HUES64 (cell line): Measurements from ENCODE around the gene MISP.
"Not testable (repeated sequence)": the region's sequence is repeated elsewhere in the genome, so short reads cannot be mapped to it uniquely, and the experiment has no call there.

Source experiments
- H3K27ac ChIP-seq: 2 replicates; pipeline ENCODE4 v1.7.0; 2013; ENCODE audit warnings: low read depth, low read length, inconsistent platforms
- H3K27me3 ChIP-seq: 2 replicates; pipeline ENCODE4 v1.6.1; 2013; ENCODE audit warnings: mild to moderate bottlenecking, low read length; ENCODE audit not compliant: insufficient read depth
- H3K36me3 ChIP-seq: 2 replicates; pipeline ENCODE4 v1.6.1; 2013; ENCODE audit warnings: mild to moderate bottlenecking, low read length; ENCODE audit not compliant: insufficient read depth
- H3K4me1 ChIP-seq: 2 replicates; pipeline ENCODE4 v1.6.1; 2013; ENCODE audit warnings: mild to moderate bottlenecking, low read length, moderate library complexity; ENCODE audit not compliant: insufficient read depth
- H3K4me3 ChIP-seq: 2 replicates; pipeline ENCODE4 v1.5.1; 2013; ENCODE audit warnings: mild to moderate bottlenecking, low read length, moderate library complexity
- H3K9ac ChIP-seq: 2 replicates; pipeline ENCODE4 v1.6.1; 2013; ENCODE audit warnings: mild to moderate bottlenecking, low read depth, low read length
- H3K9me3 ChIP-seq: 2 replicates; pipeline ENCODE4 v1.6.1; 2013; ENCODE audit warnings: low read depth, low read length; ENCODE audit not compliant: insufficient read depth
- WGBS: fragments of 150-250, 120-280 bp; methylation state at CpG from one replicate; pipeline ENCODE4 v1.1.7; 2013; ENCODE audit warnings: missing lambda C conversion rate; 5-methylcytosine and 5-hydroxymethylcytosine counted together

Gene MISP

GRCh38 chr19:726993-727956 lies 23.6 kb upstream of the MISP start:
- no peak overlapping the region for H3K4me3 ChIP-seq
- 87% methylated on average over 43 of the region's 43 CpGs for WGBS
- H3K36me3 ChIP-seq, result no peaks in the 10 kb centered on the region
- no peaks in the 10 kb centered on the region for H3K9me3 ChIP-seq
- no peak overlapping the region for H3K9ac ChIP-seq
- H3K4me1 ChIP-seq, result no peaks in the 10 kb centered on the region
- no peaks in the 10 kb centered on the region for H3K27me3 ChIP-seq
- H3K27ac ChIP-seq, result no peak overlapping the region

DNA sequence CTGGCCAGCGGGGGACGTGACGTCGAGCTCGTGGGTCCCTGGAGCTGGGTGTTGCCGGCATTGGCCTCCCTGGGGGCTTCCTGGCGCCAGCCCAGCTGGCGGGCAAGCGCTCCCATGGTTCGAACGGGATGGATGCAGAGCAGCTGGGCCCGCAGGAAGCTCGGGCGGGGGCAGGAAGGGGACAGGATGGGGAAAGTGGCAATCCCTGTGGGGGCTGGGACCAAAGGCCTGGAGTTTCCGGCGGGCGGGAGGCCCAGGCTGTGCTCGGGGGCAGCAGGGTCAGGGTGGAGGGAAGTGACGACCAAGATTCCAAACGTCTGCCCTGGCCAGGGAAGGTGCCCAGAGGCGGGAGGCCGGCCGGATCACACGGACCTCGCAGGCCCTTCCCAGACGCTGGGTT lies 22.9 kb upstream of the MISP start:
- Histone ChIP-seq H3K9me3 (no peaks in the 10 kb centered on the region), H3K27ac (no peak overlapping the region), H3K4me1 (no peaks in the 10 kb centered on the region), H3K4me3 (no peak overlapping the region), H3K36me3 (no peaks in the 10 kb centered on the region), H3K27me3 (no peaks in the 10 kb centered on the region), H3K9ac (no peak overlapping the region)
- 85% methylated on average over 26 of the region's 26 CpGs for WGBS

DNA sequence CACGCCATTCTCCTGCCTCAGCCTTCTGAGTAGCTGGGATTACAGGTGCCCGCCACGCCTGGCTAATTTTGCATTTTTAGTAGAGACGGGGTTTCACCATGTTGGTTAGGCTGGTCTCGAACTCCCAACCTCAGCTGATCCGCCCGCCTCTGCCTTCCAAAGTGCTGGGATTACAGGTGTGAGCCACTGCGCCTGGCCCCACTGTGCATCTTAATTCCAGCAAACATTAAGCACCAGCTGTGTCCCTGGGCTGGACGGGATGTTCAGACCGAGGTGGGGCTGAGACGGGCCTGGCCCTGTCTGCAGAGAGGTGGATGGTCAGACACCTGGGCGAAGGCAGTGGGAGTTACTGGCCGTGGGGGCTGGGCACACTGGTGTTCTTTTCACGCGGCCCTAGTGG lies 21.3 kb upstream of the MISP start:
- H3K9ac ChIP-seq, H3K36me3 ChIP-seq, H3K9me3 ChIP-seq, H3K4me3 ChIP-seq, H3K4me1 ChIP-seq, H3K27ac ChIP-seq, H3K27me3 ChIP-seq: not testable (repeated sequence)
- 92% methylated on average over 15 of the region's 15 CpGs for WGBS

DNA sequence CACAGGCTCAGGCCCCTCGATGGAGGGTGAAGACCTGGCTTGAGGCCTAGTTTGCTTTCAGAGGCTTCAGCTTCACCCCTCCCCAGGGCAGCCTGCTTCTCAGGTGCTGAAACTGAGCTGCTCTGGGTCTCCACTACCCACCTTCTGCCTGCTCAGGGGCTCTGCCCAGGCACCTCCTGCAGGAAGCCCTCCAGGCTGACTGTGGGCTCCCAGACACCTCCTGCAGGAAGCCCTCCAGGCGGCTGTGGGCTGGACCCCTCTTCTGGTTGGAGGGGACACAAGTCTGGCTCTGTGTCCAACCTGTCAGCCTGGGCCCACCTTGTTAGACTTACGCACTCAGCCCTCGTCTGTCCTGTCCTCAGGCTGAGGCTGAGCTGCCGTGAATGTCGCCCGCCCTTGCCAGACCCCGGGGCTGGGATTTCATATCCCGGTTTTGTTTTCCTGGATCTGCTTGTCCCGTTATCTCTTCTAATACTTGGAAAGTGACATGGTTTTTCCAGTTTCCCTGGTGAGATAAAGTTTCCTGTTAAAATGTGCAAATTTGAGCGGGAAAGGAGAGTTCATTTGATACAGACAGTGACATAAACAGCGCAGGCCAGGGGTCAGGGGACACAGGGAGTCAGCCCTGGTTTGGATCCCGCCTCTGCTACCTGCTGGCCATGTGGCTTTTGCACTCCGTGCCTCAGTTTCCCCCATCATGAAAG lies 20.8 kb upstream of the MISP start:
- no peak overlapping the region for H3K9ac ChIP-seq
- no peak overlapping the region for H3K4me3 ChIP-seq
- H3K36me3 ChIP-seq, result no peaks in the 10 kb centered on the region
- H3K4me1 ChIP-seq, result no peaks in the 10 kb centered on the region
- H3K9me3 ChIP-seq, result no peaks in the 10 kb centered on the region
- H3K27me3 ChIP-seq, result no peaks in the 10 kb centered on the region
- WGBS, result 92% methylated on average over 14 of the region's 14 CpGs
- H3K27ac ChIP-seq, result no peak overlapping the region; the same call in 1 of the 2 replicates

DNA sequence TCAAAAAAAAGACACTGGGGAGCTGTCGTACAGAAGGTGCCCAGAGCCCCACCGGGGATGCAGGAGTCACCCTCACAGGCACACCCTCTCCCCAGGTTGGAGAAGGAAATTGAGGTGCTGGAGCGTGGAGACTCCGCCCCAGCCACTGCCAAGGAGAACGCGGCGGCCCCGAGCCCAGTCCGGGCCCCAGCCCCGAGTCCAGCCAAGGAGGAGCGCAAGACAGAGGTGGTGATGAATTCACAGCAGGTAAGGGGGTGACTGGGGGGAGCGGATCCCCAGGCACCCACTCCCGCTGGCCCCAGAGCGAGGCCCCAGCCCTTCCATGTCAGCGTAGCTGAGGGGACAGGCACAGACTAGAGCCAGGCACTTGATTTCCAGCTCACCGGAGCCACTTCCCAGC lies 19.9 kb upstream of the MISP start:
- Histone ChIP-seq H3K9me3 (no peaks in the 10 kb centered on the region), H3K36me3 (no peaks in the 10 kb centered on the region), H3K4me3 (no peak overlapping the region), H3K9ac (no peak overlapping the region), H3K27me3 (no peaks in the 10 kb centered on the region), H3K4me1 (no peaks in the 10 kb centered on the region), H3K27ac (no peak overlapping the region)
- WGBS, result 94% methylated on average over 16 of the region's 16 CpGs

GRCh38 chr19:732148-733069 lies 18.5 kb upstream of the MISP start:
- 93% methylated on average over 24 of the region's 24 CpGs for WGBS
- Histone ChIP-seq H3K4me1 (no peaks in the 10 kb centered on the region), H3K27me3 (no peaks in the 10 kb centered on the region), H3K9ac (no peak overlapping the region), H3K9me3 (no peaks in the 10 kb centered on the region), H3K36me3 (no peaks in the 10 kb centered on the region), H3K27ac (no peak overlapping the region), H3K4me3 (no peak overlapping the region)

GRCh38 chr19:734716-735115 lies 16.2 kb upstream of the MISP start:
- H3K9ac ChIP-seq, result no peak overlapping the region
- no peaks in the 10 kb centered on the region for H3K36me3 ChIP-seq
- H3K4me1 ChIP-seq, result no peaks in the 10 kb centered on the region
- H3K27ac ChIP-seq, result no peak overlapping the region
- no peak overlapping the region for H3K4me3 ChIP-seq
- 97% methylated on average over 13 of the region's 13 CpGs for WGBS
- H3K9me3 ChIP-seq, result no peaks in the 10 kb centered on the region
- no peaks in the 10 kb centered on the region for H3K27me3 ChIP-seq

GRCh38 chr19:736125-736524 lies 14.8 kb upstream of the MISP start:
- no peaks in the 10 kb centered on the region for H3K4me1 ChIP-seq
- H3K36me3 ChIP-seq, result no peaks in the 10 kb centered on the region
- no peak overlapping the region for H3K27ac ChIP-seq
- H3K9me3 ChIP-seq, result no peaks in the 10 kb centered on the region
- H3K9ac ChIP-seq, result no peak overlapping the region
- WGBS, result 89% methylated on average over 32 of the region's 32 CpGs
- no peak overlapping the region for H3K4me3 ChIP-seq
- no peaks in the 10 kb centered on the region for H3K27me3 ChIP-seq

DNA sequence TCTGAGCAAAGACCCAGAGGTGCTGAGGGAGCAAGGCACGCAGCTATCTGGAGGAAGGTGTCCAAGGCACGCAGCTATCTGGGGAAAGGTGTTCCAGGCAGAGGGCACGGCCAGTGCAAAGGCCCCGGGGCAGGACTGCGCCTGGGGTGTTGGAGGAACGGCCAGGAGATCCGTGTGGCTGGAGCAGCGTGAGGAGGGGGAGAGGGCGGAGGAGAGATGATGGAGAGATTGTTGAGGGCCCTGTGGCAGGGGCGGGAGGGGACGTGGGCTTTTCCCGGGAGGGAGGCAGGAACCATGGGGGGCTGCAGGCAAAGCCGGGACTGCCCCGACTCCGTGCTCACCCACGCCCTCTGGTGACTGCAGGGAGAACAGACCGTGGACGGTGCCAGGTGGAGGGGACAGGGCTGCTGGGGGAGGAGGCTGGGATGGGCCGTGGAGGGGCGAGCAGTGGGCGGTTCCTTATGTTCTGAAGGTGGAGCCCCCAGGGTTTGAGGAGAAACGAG lies 13.3 kb upstream of the MISP start:
- H3K27me3 ChIP-seq, result no peaks in the 10 kb centered on the region
- H3K36me3 ChIP-seq, result no peaks in the 10 kb centered on the region
- 43% methylated on average over 22 of the region's 22 CpGs for WGBS

GRCh38 chr19:738509-739128 lies 12.3 kb upstream of the MISP start:
- H3K9me3 ChIP-seq, result no peaks in the 10 kb centered on the region
- 91% methylated on average over 23 of the region's 23 CpGs for WGBS
- H3K36me3 ChIP-seq, result no peaks in the 10 kb centered on the region
- H3K4me3 ChIP-seq, result no peak overlapping the region
- no peaks in the 10 kb centered on the region for H3K4me1 ChIP-seq
- H3K9ac ChIP-seq, result no peak overlapping the region
- H3K27me3 ChIP-seq, result no peaks in the 10 kb centered on the region
- H3K27ac ChIP-seq, result no peak overlapping the region

More for the DNA sequence above, 13.3 kb upstream of the MISP start:
- Histone ChIP-seq H3K9ac (no peak overlapping the region), H3K9me3 (no peaks in the 10 kb centered on the region), H3K27ac (no peak overlapping the region), H3K4me3 (no peak overlapping the region), H3K4me1 (no peaks in the 10 kb centered on the region)
